Retinal pigment epithelial cell (primary cell): ENCODE measurements around the gene NRAP.

Experiments
- DNase-seq: peaks from one replicate; pipeline ENCODE4 v3.0.0-alpha.2; 2010; ENCODE audit warnings: low read depth
- H3K4me3 ChIP-seq: 2 replicates; pipeline ENCODE4 v1.5.1; 2011; ENCODE audit warnings: mild to moderate bottlenecking, low read length, control low read depth, moderate library complexity
- TF ChIP-seq, protein P1 (sequence below): conservative IDR thresholded peaks from 2 replicates; pipeline ENCODE4 v1.5.1; 2011; ENCODE audit warnings: low read depth, low read length, control low read depth, inconsistent platforms

Gene NRAP

GRCh38 chr10:113708640-113709039 lies 44.8 kb upstream of the NRAP start:
- DNase-seq, result no peak
- TF ChIP-seq, protein P1, sequence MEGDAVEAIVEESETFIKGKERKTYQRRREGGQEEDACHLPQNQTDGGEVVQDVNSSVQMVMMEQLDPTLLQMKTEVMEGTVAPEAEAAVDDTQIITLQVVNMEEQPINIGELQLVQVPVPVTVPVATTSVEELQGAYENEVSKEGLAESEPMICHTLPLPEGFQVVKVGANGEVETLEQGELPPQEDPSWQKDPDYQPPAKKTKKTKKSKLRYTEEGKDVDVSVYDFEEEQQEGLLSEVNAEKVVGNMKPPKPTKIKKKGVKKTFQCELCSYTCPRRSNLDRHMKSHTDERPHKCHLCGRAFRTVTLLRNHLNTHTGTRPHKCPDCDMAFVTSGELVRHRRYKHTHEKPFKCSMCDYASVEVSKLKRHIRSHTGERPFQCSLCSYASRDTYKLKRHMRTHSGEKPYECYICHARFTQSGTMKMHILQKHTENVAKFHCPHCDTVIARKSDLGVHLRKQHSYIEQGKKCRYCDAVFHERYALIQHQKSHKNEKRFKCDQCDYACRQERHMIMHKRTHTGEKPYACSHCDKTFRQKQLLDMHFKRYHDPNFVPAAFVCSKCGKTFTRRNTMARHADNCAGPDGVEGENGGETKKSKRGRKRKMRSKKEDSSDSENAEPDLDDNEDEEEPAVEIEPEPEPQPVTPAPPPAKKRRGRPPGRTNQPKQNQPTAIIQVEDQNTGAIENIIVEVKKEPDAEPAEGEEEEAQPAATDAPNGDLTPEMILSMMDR, result no peak
- H3K4me3 ChIP-seq, result no peak overlapping the region

DNA sequence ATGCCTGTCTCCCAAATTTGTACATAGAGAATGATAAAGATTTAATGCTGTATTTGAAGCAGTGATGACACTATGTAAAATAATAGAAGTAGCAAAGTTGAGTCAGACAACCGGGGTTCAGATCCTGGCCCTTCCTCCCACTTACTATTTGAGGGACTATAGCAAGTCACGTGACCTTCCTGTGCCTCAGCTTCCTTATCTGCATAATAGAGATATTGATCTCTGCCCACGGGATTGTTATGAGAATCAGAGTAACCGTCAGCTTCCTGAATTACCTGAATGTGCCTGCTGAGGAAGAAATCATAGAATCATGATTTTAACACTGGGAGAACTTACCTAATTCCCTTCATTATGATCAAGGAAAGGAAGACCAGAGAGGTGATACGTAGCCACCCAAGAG lies 42.8 kb upstream of the NRAP start:
- DNase-seq, result no peak
- H3K4me3 ChIP-seq, result no peak overlapping the region
- TF ChIP-seq, protein P1, result no peak

DNA sequence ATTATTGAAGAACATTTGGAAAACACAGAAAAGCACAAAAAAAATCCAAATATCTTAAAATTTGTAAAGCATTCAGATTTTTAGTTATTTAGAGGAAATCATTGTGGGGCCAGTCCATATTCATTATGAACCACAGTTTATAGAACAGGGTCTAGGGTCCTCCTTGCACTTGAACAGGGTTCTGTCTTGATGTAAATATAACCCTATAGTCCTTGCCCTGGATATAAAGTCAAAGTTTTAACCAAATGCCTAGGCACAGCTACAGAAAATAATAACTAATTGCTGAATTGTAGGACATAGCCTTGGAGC lies 41.5 kb upstream of the NRAP start:
- no peak for DNase-seq
- TF ChIP-seq, protein P1, result no peak
- H3K4me3 ChIP-seq, result no peak overlapping the region

DNA sequence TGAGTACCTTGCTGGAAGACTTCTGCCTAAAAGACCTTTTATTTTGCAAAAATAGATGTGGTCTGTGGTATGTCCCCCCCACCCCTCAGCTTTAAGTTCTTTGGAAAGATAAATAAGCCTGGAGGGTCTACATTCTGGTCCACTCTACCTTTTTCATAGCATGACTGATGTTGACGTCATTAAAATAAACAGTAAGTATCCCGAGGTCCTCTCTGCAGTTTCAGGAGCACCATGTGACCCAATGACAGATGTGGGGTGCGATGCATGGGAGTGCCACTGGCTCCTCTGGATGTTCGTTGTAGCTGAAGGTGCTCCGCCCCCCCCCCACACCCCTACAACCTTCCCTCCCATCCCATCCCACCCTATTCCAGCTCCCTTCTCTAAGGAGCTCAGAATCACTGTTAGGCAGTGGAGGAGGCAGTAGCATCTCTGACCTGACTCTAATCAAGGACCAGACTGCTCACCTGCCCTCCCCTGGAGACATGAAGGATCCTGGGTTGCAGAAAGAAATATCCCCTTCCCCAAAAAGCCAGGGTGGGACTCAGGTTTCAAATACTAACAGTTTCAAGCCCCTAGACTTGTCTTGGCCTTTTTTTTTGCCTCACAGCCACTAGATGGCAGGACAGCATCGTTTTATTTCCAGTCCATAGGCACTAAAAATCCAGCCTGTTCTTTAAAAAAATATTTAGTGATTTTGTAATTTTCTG lies 40.9 kb upstream of the NRAP start:
- TF ChIP-seq, protein P1, result peak; percentile 71
- no peak overlapping the region for H3K4me3 ChIP-seq
- no peak for DNase-seq

GRCh38 chr10:113697595-113697994 lies 33.8 kb upstream of the NRAP start:
- TF ChIP-seq, protein P1, result no peak
- DNase-seq, result no peak
- H3K4me3 ChIP-seq, result no peak overlapping the region

DNA sequence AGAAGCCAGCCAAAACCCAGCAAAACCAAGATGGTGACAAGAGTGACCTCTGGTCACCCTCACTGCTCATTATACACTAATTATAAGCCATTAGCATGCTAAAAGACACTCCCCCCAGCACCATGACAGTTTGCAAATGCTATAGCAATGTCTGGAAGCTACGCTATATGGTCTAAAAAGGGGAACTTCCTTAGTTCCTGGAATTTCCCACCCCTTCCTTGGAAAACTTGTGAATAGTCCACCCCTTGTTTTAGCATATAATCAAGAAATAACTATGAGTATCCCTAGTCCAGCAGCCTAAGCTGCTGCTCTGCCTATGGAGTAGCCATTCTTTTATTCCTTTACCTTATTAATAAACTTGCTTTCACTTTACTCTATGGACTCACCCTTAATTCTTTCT lies 31.9 kb upstream of the NRAP start:
- H3K4me3 ChIP-seq, result no peak overlapping the region
- TF ChIP-seq, protein P1, result no peak
- DNase-seq, result no peak

DNA sequence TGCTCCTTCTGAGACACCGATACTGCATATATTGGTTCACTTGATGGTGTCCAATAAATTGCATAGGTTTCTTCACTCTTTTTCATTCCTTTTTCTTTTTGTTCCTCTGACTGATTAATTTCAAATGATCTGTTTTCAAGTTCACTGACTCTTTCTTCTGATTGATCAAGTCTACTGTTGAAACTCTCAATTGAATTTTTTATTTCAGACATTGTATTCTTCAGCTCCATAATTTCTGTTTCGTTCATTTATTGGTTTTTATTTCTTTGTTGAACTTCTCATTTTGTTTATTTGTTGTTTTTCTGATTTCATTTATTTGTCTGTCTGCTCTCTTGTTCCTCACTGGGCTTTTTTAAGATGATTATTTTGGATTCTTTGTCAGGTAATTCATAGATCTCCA lies 29.5 kb upstream of the NRAP start:
- no peak overlapping the region for H3K4me3 ChIP-seq
- TF ChIP-seq, protein P1, result no peak
- no peak for DNase-seq
